A204.1 (cell line): Measurements from ENCODE around the gene EDNRA.
A peak's percentile ranks its signal among the peaks of the same experiment; 100 is the strongest.

Experiments
- FAIRE-seq: peaks from 2 replicates; lab custom pipeline; 2012; peaks lifted over from hg19 to GRCh38; lab: Jason Lieb, UNC

EDNRA gene

DNA sequence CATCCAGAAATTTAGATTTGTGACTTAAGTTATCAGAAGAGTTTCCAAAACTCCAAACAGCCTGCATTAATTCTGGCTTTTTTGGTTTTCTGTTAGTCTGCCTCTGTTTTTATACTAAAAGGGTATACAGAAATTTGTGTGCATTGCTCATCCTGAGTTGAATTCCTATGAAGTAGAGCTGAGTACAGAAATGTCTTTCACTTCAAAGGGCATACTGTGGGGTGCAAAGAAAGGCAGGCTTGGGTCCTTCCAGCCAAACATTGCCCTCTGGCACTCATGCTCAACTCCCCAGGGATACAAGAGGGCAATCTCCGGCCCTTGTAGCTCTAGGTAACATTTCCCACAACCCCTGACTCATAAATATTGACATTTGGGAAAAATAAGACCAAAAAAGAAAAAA is 108.7 kb downstream of the EDNRA start:
- FAIRE-seq = no peak

DNA sequence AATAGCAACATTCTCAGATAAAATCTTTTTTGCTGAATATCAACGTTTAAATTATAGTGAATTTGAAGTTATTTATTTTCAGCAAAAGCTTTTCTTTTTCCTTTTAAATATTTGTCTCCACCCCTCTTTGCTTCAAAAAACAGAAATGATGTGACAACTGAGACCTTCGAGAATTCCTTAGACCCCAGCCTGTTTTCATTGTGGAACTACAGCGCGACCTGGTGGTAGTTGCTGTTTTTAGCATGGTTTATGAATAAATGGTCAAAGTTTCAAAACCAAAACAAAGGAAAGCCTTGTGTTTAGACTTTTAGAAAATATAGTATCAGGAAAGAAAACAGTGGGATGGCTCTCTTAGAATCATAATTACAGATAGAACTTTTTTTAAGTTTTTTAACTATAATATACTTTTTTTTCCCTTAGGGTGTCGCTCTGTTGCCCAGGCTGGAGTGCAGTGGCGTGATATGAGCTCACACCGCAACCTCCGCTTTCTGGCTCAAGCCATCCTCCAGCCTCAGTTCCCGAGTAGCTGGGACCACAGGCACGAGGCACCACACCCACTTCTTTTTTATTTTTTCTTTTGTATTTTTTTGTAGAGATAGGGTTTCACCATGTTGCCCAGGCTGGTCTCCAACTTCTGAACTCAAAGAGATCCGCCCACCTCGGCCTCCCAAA is 109.5 kb downstream of the EDNRA start:
- FAIRE-seq = peak; percentile 94

DNA sequence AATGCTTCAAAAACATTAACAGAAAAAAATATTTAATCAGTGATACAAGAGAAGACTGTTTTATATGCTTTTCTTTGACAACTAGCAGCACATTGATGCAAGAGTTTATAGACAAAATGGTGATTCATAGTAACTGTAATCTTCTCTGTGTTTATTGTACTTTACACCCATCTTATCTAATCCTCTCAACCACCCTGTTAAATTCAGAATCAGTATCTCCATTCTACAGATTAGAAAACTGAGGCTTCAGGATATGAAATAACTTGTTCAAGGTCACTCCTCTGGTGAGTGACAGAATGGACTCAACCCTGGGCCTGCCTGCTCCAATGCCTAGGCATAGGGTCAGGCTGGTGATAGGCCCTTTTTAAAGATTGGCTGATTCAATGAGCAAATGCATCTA is 110.2 kb downstream of the EDNRA start:
- no peak for FAIRE-seq

DNA sequence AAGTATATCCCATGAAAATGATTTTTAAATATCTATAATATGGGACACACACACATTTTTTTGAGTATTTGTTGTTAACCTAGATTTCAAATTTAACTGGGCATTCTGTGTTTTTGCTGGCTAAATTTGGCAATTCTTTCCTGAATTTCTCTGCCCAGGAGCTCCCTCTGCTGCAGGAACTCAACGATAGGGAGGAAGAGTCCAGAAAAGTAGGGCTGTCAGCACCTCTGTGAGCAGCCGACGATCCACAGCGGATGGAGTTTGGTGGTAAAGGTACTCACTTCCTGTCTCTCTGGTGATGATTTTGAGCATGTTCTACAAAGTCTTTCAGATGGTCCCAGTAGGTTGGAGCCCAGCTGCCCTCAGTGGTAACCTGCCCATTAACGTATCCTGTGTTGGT is 113.2 kb downstream of the EDNRA start:
- no peak for FAIRE-seq
